ENCODE results near the gene SIMC1.

- TF ChIP-seq POLR2AphosphoS5 (IDR thresholded peaks at IDR 0.05; ENCODE audit: low read depth, low read length) (peak; percentile 87), CTCF (IDR thresholded peaks at IDR 0.05) (no peak), TCF7L2 (IDR thresholded peaks at IDR 0.05; ENCODE audit: low read depth, low read length) (no peak), SIN3A (IDR thresholded peaks at IDR 0.05; ENCODE audit: borderline replicate concordance, insufficient read depth, low read depth, low read length) (peak; percentile 95)
These were observed 150.4 kb downstream of the SIMC1 start, which contains the start of the genes HIGD2A and NOP16 for GRCh38 chr5:176388444-176389134.

Measured in Panc1 (cell line).